Sigmoid colon (tissue), 4 donors: ENCODE measurements around the gene CRY2.
A peak's percentile ranks its signal among the peaks of the same experiment; 100 is the strongest.

Source experiments
- EP300 ChIP-seq, 4 donors: sonication (generic); formaldehyde crosslinking; IDR thresholded peaks; one replicate each; pipeline ENCODE4 v1.6.1; 2017; ENCODE audit warnings: antibody characterized with exemption in 4 of 4
- POLR2A ChIP-seq, 2 donors: fragments of 450-650 bp; IDR thresholded peaks; one replicate each; pipeline ENCODE4 v1.6.1; 2016; ENCODE audit warnings: antibody characterized with exemption in 2 of 2, mild to moderate bottlenecking in 2 of 2, moderate library complexity in 2 of 2
- POLR2AphosphoS5 ChIP-seq, 4 donors: sonication (generic); formaldehyde crosslinking; IDR thresholded peaks; one replicate each; pipeline ENCODE4 v1.6.1; 2017; ENCODE audit warnings: antibody characterized with exemption in 4 of 4
- TF ChIP-seq, protein P1 (sequence below), 4 experiments: fragments of 450-650 bp in 3 of 4; fragments of 200-600 bp in 1 of 4; IDR thresholded peaks; one replicate each; pipeline ENCODE4 v1.5.1; 2016 to 2019; ENCODE audit warnings: antibody characterized with exemption in 4 of 4, mild to moderate bottlenecking in 3 of 4, moderate library complexity in 2 of 4

DNA sequence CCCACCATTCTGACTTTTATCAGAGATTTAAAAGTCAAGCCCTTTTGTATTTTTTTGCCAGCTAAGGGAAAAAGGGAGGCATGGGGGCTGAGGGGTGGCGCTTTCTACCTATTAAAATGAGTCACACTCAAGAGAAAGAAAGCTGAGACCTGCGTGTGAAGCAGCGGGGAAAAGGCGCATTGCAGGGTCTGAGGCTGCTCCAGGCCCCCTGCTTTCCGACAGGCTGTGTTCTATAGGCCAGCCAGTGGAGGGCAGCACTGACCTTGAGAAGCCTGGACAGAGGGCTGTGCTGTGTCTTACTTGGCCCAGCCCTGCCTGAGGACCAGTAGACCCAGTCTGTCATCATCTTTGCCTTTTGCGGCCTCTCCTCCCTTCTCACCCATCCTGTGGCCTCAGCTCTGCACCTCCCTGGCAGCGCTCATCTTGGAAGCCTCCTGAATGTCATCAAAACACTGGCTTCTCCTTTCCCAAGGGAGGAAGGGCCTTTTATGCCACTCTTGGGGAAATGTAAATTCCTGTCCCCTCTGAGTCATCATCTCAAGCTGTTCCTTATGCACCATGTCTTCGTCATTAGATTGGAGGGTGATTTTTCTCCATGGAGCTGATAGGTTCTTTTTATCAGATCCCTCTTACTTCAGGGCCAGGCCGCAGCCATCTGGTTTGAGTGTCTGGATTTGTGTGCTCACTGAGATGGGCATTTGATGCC lies 25.5 kb downstream of the CRY2 start:
- TF ChIP-seq POLR2A (IDR thresholded peaks at IDR 0.05) (no peak), POLR2AphosphoS5 (IDR thresholded peaks at IDR 0.05) (no peak), EP300 (IDR thresholded peaks at IDR 0.05) (no peak)
- TF ChIP-seq, protein P1, sequence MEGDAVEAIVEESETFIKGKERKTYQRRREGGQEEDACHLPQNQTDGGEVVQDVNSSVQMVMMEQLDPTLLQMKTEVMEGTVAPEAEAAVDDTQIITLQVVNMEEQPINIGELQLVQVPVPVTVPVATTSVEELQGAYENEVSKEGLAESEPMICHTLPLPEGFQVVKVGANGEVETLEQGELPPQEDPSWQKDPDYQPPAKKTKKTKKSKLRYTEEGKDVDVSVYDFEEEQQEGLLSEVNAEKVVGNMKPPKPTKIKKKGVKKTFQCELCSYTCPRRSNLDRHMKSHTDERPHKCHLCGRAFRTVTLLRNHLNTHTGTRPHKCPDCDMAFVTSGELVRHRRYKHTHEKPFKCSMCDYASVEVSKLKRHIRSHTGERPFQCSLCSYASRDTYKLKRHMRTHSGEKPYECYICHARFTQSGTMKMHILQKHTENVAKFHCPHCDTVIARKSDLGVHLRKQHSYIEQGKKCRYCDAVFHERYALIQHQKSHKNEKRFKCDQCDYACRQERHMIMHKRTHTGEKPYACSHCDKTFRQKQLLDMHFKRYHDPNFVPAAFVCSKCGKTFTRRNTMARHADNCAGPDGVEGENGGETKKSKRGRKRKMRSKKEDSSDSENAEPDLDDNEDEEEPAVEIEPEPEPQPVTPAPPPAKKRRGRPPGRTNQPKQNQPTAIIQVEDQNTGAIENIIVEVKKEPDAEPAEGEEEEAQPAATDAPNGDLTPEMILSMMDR (IDR thresholded peaks at IDR 0.05): peak; percentile 36 to 57 (median 48)
